Parathyroid adenoma (tissue), 2 donors: ENCODE data around the gene AIF1L.

ENCODE experiments used
- H2AFZ ChIP-seq: fragments of 300-600 bp; sonication (generic); one replicate; pipeline ENCODE4 v1.7.0; 2017; ENCODE audit warnings: antibody characterized with exemption, mild to moderate bottlenecking
- H3K27ac ChIP-seq: fragments of 300-600 bp; sonication (generic); one replicate; pipeline ENCODE4 v1.7.0; 2017
- H3K27me3 ChIP-seq: fragments of 300-600 bp; sonication (generic); one replicate; pipeline ENCODE4 v1.7.0; 2017; ENCODE audit warnings: low read length; ENCODE audit not compliant: control insufficient read depth, insufficient read depth
- H3K36me3 ChIP-seq: fragments of 300-600 bp; sonication (generic); one replicate; pipeline ENCODE4 v1.7.0; 2017; ENCODE audit warnings: low read length; ENCODE audit not compliant: control insufficient read depth, insufficient read depth
- H3K4me1 ChIP-seq: fragments of 300-600 bp; sonication (generic); one replicate; pipeline ENCODE4 v1.7.0; 2017; ENCODE audit warnings: control low read depth
- H3K4me2 ChIP-seq: fragments of 300-600 bp; sonication (generic); one replicate; pipeline ENCODE4 v1.7.0; 2017; ENCODE audit warnings: low read length
- H3K4me3 ChIP-seq: fragments of 300-600 bp; sonication (generic); one replicate; pipeline ENCODE4 v1.7.0; 2017; ENCODE audit warnings: low read depth, low read length
- H3K79me2 ChIP-seq: fragments of 300-600 bp; sonication (generic); one replicate; pipeline ENCODE4 v1.7.0; 2017; ENCODE audit warnings: control low read depth
- H3K9ac ChIP-seq: fragments of 300-600 bp; sonication (generic); one replicate; pipeline ENCODE4 v1.7.0; 2017; ENCODE audit warnings: mild to moderate bottlenecking
- H3K9me3 ChIP-seq: fragments of 300-600 bp; sonication (generic); one replicate; pipeline ENCODE4 v1.7.0; 2017; ENCODE audit warnings: low read length; ENCODE audit not compliant: control insufficient read depth
- TF ChIP-seq, protein P1 (sequence below): fragments of 300-600 bp; sonication (generic); IDR thresholded peaks from one replicate; pipeline ENCODE4 v1.7.0; 2017; ENCODE audit warnings: antibody characterized with exemption, mild to moderate bottlenecking
- donor health status: primary hyperparathyroidism.

AIF1L gene

DNA sequence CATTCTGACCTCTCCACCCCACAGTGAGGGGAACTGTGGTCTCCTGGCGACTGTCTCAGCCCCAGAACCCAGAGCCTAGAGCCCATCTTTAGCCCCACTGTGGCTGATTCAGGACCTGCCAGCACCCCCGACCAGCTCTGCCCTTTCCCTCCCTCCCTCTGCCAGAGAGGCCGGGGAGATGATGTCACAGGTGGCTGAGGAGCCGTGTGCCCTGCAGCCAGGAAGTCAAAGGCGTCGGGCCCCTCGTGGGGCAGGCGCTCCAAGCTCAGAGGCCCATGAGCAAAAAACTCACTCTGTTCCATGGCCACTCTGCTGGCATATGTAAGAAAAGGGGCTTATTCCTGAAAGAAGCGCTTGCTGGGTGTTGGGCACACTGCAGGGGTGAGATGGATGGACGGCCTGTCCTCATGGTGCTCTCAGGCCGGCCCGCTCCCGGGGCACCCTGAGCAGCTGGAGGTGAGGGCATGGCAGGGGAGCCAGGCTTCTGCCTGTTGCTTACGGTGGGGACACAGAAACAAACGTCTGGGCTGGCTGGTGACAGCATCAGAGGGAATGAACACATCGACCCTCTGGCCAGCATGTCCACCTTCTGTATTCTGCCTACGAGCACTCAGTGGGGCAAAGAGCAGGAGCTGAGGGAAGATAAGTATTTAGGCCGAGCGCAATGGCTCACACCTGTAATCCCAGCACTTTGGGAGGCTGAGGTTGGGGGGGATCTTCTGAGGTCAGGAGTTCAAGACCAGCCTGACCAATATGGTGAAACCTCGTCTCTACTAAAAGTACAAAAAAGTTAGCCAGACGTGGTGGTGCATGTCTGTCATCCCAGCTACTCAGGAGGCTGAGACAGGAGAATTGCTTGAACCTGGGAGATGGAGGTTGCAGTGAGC, 46.3 kb upstream of the AIF1L start:
- Histone ChIP-seq H3K9ac (no peak overlapping the region), H3K27me3 (no peaks in the 10 kb centered on the region), H2AFZ (no peak overlapping the region), H3K79me2 (no peaks in the 10 kb centered on the region), H3K4me2 (no peak overlapping the region), H3K4me3 (no peak overlapping the region), H3K36me3 (no peaks in the 10 kb centered on the region), H3K9me3 (no peaks in the 10 kb centered on the region), H3K4me1 (no peaks in the 10 kb centered on the region), H3K27ac (no peak overlapping the region)
- TF ChIP-seq, protein P1, sequence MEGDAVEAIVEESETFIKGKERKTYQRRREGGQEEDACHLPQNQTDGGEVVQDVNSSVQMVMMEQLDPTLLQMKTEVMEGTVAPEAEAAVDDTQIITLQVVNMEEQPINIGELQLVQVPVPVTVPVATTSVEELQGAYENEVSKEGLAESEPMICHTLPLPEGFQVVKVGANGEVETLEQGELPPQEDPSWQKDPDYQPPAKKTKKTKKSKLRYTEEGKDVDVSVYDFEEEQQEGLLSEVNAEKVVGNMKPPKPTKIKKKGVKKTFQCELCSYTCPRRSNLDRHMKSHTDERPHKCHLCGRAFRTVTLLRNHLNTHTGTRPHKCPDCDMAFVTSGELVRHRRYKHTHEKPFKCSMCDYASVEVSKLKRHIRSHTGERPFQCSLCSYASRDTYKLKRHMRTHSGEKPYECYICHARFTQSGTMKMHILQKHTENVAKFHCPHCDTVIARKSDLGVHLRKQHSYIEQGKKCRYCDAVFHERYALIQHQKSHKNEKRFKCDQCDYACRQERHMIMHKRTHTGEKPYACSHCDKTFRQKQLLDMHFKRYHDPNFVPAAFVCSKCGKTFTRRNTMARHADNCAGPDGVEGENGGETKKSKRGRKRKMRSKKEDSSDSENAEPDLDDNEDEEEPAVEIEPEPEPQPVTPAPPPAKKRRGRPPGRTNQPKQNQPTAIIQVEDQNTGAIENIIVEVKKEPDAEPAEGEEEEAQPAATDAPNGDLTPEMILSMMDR, result no peak

DNA sequence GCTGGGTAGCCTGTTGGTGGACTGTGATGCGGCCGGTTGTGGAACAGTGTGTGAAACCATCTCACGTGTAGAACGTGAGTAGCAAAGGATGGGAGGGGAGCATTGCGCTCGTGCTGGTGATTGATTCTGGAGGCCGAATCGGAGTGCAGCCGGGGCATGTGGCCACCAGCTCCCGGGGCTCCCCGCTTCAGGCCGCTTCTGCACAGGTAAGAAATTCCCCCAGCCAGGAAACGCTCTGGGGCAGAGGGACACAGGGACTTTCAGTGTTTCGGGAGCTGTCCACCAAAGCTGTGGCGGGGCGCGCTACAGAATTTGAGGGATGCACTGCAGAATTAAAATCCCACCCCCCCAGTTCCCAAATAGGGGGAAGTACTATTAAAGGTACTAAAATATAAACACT, 45.5 kb upstream of the AIF1L start:
- Histone ChIP-seq H3K4me2 (no peak overlapping the region), H3K79me2 (no peaks in the 10 kb centered on the region), H2AFZ (no peak overlapping the region), H3K9me3 (no peaks in the 10 kb centered on the region), H3K4me1 (no peaks in the 10 kb centered on the region), H3K9ac (no peak overlapping the region), H3K27me3 (no peaks in the 10 kb centered on the region), H3K27ac (no peak overlapping the region), H3K4me3 (no peak overlapping the region), H3K36me3 (no peaks in the 10 kb centered on the region)
- TF ChIP-seq, protein P1, result no peak

DNA sequence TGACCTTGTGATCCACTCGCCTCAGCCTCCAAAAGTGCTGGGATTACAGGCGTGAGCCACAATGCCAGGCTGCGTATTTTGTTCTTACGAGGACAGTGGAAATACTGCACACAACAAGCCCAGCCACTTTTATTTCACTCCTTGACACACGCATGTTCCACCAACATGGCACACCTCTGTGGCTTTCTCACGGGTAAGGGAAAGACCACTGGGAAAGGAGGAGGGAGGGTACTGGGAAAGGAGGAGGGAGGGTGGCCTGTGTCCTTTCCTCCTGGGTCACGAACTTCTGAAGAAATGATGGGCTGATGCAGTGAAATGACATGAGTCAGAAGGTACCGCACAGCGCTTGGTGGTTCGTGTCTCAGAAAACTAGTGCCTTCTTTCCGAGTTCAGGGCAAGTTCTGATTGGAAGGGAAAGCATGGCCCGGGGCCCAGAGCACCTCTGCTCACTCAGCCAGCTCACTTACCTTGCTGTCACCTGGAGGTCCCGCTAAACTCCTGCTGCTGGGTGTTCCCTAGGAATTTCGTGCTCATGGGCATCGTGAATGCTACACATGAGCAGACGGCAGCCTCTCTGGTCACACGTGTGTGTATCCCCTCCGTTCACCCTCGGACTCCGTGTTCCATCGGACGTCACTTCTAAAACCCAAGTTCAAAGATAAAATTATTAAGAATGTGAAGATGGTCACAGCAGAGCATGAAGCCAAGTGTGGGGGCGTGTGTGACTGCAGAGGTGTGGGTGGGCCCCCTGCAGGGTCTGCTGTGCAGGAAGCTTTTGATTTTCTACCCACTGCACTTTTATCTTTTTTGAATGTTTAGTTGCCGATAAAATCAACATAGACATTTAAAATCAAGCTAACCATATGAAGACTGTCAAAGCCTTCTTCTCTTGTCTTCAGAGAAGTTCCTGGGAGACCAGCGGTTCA, 44.5 kb upstream of the AIF1L start:
- no peak overlapping the region for H3K9ac ChIP-seq
- no peaks in the 10 kb centered on the region for H3K27me3 ChIP-seq
- H3K9me3 ChIP-seq, result no peaks in the 10 kb centered on the region
- no peaks in the 10 kb centered on the region for H3K79me2 ChIP-seq
- H3K27ac ChIP-seq, result no peak overlapping the region
- TF ChIP-seq, protein P1, result no peak
- H3K4me1 ChIP-seq, result no peaks in the 10 kb centered on the region
- H2AFZ ChIP-seq, result no peak overlapping the region
- no peaks in the 10 kb centered on the region for H3K36me3 ChIP-seq
- no peak overlapping the region for H3K4me3 ChIP-seq
- no peak overlapping the region for H3K4me2 ChIP-seq

DNA sequence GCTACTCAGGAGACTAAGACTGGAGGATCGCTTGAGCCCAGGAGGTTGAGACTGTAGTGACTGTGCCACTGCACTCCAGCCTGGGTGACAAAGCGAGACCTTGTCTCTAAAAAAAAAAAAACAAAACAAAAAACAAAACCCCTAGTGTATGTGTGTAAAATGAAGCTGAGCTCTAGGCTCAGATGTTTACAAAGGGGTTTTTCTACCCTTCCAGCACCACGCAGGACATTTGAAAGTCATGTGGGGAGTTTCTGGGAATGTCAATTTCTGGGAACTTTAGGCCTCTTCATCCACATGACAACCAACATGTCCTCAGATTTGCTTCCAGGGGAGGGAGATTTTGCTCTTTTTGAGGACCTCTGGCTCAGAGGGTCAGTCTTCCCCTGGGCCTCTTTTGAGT, 42.4 kb upstream of the AIF1L start:
- no peak overlapping the region for H3K4me2 ChIP-seq

More for the DNA sequence above, 42.4 kb upstream of the AIF1L start:
- Histone ChIP-seq H3K9ac (no peak overlapping the region), H3K79me2 (no peaks in the 10 kb centered on the region), H3K36me3 (no peaks in the 10 kb centered on the region), H3K27ac (no peak overlapping the region), H3K27me3 (no peaks in the 10 kb centered on the region), H3K9me3 (no peaks in the 10 kb centered on the region), H2AFZ (no peak overlapping the region), H3K4me3 (no peak overlapping the region), H3K4me1 (no peaks in the 10 kb centered on the region)
- TF ChIP-seq, protein P1, result no peak
